Loucy (cell line): ENCODE data around the gene BCKDHB.

Source experiments
- CTCF ChIP-seq: fragments of 200-600 bp; sonication (generic); conservative IDR thresholded peaks from 2 replicates; pipeline ENCODE4 v1.5.1; 2014; ENCODE audit warnings: mild to moderate bottlenecking, antibody characterized with exemption, low read length
- EZH2phosphoT487 ChIP-seq: fragments of 200-600 bp; IDR thresholded peaks from 2 replicates; pipeline ENCODE4 v1.6.1; 2018; ENCODE audit warnings: antibody characterized with exemption, mild to moderate bottlenecking, moderate library complexity, borderline replicate concordance

- TF ChIP-seq CTCF (no peak), EZH2phosphoT487 (no peak)
These were observed 157.1 kb downstream of the BCKDHB start for GRCh38 chr6:80263585-80263984.
